Left colon (tissue), 2 donors: ENCODE data around the gene OR51V1. TPM values are rescaled to one million over a fixed set of nuclear protein-coding genes. Genes with fewer than 3 reads are reported as not detected.
"Not testable (repeated sequence)": the region's sequence is repeated elsewhere in the genome, so short reads cannot be mapped to it uniquely, and the experiment has no call there.

ENCODE experiments used
- ATAC-seq: fragments of 200-7000 bp; cut with Tn5 transposase; one replicate; pipeline ENCODE4 v1.9.1; 2020; ENCODE audit warnings: mild to moderate bottlenecking, moderate library complexity
- DNase-seq, 2 donors: peaks; one replicate each; pipeline ENCODE4 v3.0.0-alpha.2; 2020
- intact Hi-C, 2 donors: fragments of 100-400 bp; cut with DNase I in 1 of 2; cut with micrococcal nuclease in 1 of 2; formaldehyde crosslinking; loops; one replicate each; pipeline versions ENCODE4 v1.11.2 to v1.14.0; 2022; cut with DNase I, micrococcal nuclease
- long read RNA-seq: library from polyadenylated mRNA; unstranded; transcript quantifications from one replicate; pipeline ENCODE4 v2.0.0, GENCODE V29; 2021
- total RNA-seq, 2 donors: library from RNA; stranded (reverse); fragmentation: NEBNext Ultra II Directional; extraction: Animal tissue kit (Norgen Biotek cat#: 25700); gene quantifications; one replicate each; pipeline ENCODE4 v1.2.1, GENCODE V29; 2021
- donor health status: DM: no; HTN: no; CAD: no.
- donor health status: DM: yes; HTN: yes; CAD: no.

The OR51V1 gene
- total RNA-seq: not detected
- long read RNA-seq: 0 reads

GRCh38 chr11:5200582-5200981 is at the start of gene OR51V1:
OR51V1 (minus strand) TSS chr11:5200682; CDS start chr11:5200682, 0 bp downstream.
- DNase-seq (no peak), ATAC-seq (no peak)
- intact Hi-C loops: no loop called here

GRCh38 chr11:5249807-5250396 is 49.4 kb upstream of the OR51V1 start, which contains the start of gene HBG1:
HBG1 (minus strand) TSS chr11:5249857; CDS start chr11:5249804, 53 bp downstream.
- intact Hi-C loops, ATAC-seq, DNase-seq: not testable (repeated sequence)

- intact Hi-C loops, ATAC-seq, DNase-seq: not testable (repeated sequence)
Measured at GRCh38 chr11:5248498-5248897, 48.0 kb upstream of the OR51V1 start.

GRCh38 chr11:5247472-5248192 is 47.1 kb upstream of the OR51V1 start:
- DNase-seq (no peak), ATAC-seq (no peak)
- intact Hi-C loops: no loop called here

GRCh38 chr11:5246772-5247471 is 46.4 kb upstream of the OR51V1 start:
- ATAC-seq (no peak), DNase-seq (no peak)
- intact Hi-C loops: no loop called here

- ATAC-seq (no peak), DNase-seq (no peak)
- intact Hi-C loops: no loop called here
Measured at GRCh38 chr11:5245155-5245554, 44.7 kb upstream of the OR51V1 start.

GRCh38 chr11:5243816-5244180 is 43.3 kb upstream of the OR51V1 start:
- no peak for ATAC-seq
- intact Hi-C loops: no loop called here
- DNase-seq: no peak

- ATAC-seq: no peak
- intact Hi-C loops: no loop called here
- DNase-seq: no peak
Measured at GRCh38 chr11:5242933-5243815, 42.7 kb upstream of the OR51V1 start.

GRCh38 chr11:5242208-5242607 is 41.7 kb upstream of the OR51V1 start:
- intact Hi-C loops: no loop called here
- DNase-seq: no peak
- no peak for ATAC-seq

- no peak for ATAC-seq
- intact Hi-C loops: no loop called here
- DNase-seq: no peak
Measured at GRCh38 chr11:5241458-5241857, 41.0 kb upstream of the OR51V1 start.

GRCh38 chr11:5240458-5240857 is 40.0 kb upstream of the OR51V1 start:
- ATAC-seq (no peak), DNase-seq (no peak)
- intact Hi-C loops: no loop called here

- intact Hi-C loops: no loop called here
- no peak for ATAC-seq
- DNase-seq: no peak
Measured at GRCh38 chr11:5240056-5240455, 39.6 kb upstream of the OR51V1 start.

- intact Hi-C loops: no loop called here
- ATAC-seq (no peak), DNase-seq (no peak)
Measured at GRCh38 chr11:5239046-5239445, 38.6 kb upstream of the OR51V1 start.

- ATAC-seq: no peak
- intact Hi-C loops: no loop called here
- no peak for DNase-seq
Measured at GRCh38 chr11:5238486-5238885, 38.0 kb upstream of the OR51V1 start.

GRCh38 chr11:5237420-5237819 is 36.9 kb upstream of the OR51V1 start:
- no peak for ATAC-seq

GRCh38 chr11:5235364-5236095 is 35.0 kb upstream of the OR51V1 start:
- ATAC-seq: no peak
- DNase-seq: no peak
- intact Hi-C loops: no loop called here

More at GRCh38 chr11:5237420-5237819, 36.9 kb upstream of the OR51V1 start:
- no peak for DNase-seq
- intact Hi-C loops: no loop called here

GRCh38 chr11:5234381-5234834 is 33.9 kb upstream of the OR51V1 start, which contains the start of gene HBD:
HBD (minus strand) TSS chr11:5234483; CDS start chr11:5234433, 50 bp downstream.
- DNase-seq: no peak
- no peak for ATAC-seq
- intact Hi-C loops: no loop called here

- intact Hi-C loops: no loop called here
- no peak for ATAC-seq
- no peak for DNase-seq
Measured at GRCh38 chr11:5233307-5233706, 32.8 kb upstream of the OR51V1 start.
